ENCODE data around the gene EHMT2.

The EHMT2 gene

GRCh38 chr6:31831350-31832215 is 65.9 kb downstream of the EHMT2 start (continued):
- no peak for TF ChIP-seq ZNF114 (tag by site-specific recombination; IDR thresholded peaks at IDR 0.05)
- TF ChIP-seq KLF7 (tag by site-specific recombination; IDR thresholded peaks at IDR 0.05; ENCODE audit: borderline replicate concordance) = no peak
- TF ChIP-seq, protein P1, sequence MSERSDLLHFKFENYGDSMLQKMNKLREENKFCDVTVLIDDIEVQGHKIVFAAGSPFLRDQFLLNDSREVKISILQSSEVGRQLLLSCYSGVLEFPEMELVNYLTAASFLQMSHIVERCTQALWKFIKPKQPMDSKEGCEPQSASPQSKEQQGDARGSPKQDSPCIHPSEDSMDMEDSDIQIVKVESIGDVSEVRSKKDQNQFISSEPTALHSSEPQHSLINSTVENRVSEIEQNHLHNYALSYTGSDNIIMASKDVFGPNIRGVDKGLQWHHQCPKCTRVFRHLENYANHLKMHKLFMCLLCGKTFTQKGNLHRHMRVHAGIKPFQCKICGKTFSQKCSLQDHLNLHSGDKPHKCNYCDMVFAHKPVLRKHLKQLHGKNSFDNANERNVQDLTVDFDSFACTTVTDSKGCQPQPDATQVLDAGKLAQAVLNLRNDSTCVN (tag by site-specific recombination; optimal IDR thresholded peaks at IDR 0.05) = no peak
- peak; percentile 97 for TF ChIP-seq ZNF362 (tag by site-specific recombination; IDR thresholded peaks at IDR 0.05)
- no peak for TF ChIP-seq ZNF174 (tag by site-specific recombination; IDR thresholded peaks at IDR 0.05)
- TF ChIP-seq, protein P2, sequence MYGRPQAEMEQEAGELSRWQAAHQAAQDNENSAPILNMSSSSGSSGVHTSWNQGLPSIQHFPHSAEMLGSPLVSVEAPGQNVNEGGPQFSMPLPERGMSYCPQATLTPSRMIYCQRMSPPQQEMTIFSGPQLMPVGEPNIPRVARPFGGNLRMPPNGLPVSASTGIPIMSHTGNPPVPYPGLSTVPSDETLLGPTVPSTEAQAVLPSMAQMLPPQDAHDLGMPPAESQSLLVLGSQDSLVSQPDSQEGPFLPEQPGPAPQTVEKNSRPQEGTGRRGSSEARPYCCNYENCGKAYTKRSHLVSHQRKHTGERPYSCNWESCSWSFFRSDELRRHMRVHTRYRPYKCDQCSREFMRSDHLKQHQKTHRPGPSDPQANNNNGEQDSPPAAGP (tag by site-specific recombination; IDR thresholded peaks at IDR 0.05) = peak; percentile 58; the same call in 1 of the 2 replicates
- TF ChIP-seq ZFHX2 (tag by site-specific recombination; conservative IDR thresholded peaks at IDR 0.05) = peak; percentile 62
- TF ChIP-seq GFI1B (tag by site-specific recombination; IDR thresholded peaks at IDR 0.05) = peak; percentile 5
- TF ChIP-seq PRDM1 (tag by site-specific recombination; IDR thresholded peaks at IDR 0.05) = peak; percentile 61
- no peak for TF ChIP-seq ZNF747 (tag by site-specific recombination; IDR thresholded peaks at IDR 0.05)
- peak; percentile 59 for TF ChIP-seq ZNF600 (tag by site-specific recombination; IDR thresholded peaks at IDR 0.05)
- no peak for TF ChIP-seq TRIM28 (IDR thresholded peaks at IDR 0.05; ENCODE audit: borderline replicate concordance, low read length)
- no peak for TF ChIP-seq ZNF335 (tag by site-specific recombination; conservative IDR thresholded peaks at IDR 0.05)
- TF ChIP-seq ZNF585B (tag by site-specific recombination; IDR thresholded peaks at IDR 0.05) = no peak
- no peak for TF ChIP-seq ZNF169 (tag by site-specific recombination; IDR thresholded peaks at IDR 0.05)
- TF ChIP-seq, protein P3, sequence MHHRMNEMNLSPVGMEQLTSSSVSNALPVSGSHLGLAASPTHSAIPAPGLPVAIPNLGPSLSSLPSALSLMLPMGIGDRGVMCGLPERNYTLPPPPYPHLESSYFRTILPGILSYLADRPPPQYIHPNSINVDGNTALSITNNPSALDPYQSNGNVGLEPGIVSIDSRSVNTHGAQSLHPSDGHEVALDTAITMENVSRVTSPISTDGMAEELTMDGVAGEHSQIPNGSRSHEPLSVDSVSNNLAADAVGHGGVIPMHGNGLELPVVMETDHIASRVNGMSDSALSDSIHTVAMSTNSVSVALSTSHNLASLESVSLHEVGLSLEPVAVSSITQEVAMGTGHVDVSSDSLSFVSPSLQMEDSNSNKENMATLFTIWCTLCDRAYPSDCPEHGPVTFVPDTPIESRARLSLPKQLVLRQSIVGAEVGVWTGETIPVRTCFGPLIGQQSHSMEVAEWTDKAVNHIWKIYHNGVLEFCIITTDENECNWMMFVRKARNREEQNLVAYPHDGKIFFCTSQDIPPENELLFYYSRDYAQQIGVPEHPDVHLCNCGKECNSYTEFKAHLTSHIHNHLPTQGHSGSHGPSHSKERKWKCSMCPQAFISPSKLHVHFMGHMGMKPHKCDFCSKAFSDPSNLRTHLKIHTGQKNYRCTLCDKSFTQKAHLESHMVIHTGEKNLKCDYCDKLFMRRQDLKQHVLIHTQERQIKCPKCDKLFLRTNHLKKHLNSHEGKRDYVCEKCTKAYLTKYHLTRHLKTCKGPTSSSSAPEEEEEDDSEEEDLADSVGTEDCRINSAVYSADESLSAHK (tag by site-specific recombination; IDR thresholded peaks at IDR 0.05) = no peak
- no peak for TF ChIP-seq ZNF16 (tag by site-specific recombination; IDR thresholded peaks at IDR 0.05; ENCODE audit: low read depth)
- no peak for TF ChIP-seq ZBTB48 (tag by site-specific recombination; IDR thresholded peaks at IDR 0.05)
- no peak for TF ChIP-seq ZNF514 (tag by site-specific recombination; IDR thresholded peaks at IDR 0.05)
- no peak for TF ChIP-seq ZNF223 (tag by site-specific recombination; IDR thresholded peaks at IDR 0.05)
- TF ChIP-seq, protein P4, sequence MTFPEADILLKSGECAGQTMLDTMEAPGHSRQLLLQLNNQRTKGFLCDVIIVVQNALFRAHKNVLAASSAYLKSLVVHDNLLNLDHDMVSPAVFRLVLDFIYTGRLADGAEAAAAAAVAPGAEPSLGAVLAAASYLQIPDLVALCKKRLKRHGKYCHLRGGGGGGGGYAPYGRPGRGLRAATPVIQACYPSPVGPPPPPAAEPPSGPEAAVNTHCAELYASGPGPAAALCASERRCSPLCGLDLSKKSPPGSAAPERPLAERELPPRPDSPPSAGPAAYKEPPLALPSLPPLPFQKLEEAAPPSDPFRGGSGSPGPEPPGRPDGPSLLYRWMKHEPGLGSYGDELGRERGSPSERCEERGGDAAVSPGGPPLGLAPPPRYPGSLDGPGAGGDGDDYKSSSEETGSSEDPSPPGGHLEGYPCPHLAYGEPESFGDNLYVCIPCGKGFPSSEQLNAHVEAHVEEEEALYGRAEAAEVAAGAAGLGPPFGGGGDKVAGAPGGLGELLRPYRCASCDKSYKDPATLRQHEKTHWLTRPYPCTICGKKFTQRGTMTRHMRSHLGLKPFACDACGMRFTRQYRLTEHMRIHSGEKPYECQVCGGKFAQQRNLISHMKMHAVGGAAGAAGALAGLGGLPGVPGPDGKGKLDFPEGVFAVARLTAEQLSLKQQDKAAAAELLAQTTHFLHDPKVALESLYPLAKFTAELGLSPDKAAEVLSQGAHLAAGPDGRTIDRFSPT (tag by site-specific recombination; IDR thresholded peaks at IDR 0.05) = peak; percentile 86
- TF ChIP-seq KLF1 (tag by site-specific recombination; IDR thresholded peaks at IDR 0.05) = peak; percentile 29; the same call in 1 of the 2 replicates
- TF ChIP-seq, protein P5, sequence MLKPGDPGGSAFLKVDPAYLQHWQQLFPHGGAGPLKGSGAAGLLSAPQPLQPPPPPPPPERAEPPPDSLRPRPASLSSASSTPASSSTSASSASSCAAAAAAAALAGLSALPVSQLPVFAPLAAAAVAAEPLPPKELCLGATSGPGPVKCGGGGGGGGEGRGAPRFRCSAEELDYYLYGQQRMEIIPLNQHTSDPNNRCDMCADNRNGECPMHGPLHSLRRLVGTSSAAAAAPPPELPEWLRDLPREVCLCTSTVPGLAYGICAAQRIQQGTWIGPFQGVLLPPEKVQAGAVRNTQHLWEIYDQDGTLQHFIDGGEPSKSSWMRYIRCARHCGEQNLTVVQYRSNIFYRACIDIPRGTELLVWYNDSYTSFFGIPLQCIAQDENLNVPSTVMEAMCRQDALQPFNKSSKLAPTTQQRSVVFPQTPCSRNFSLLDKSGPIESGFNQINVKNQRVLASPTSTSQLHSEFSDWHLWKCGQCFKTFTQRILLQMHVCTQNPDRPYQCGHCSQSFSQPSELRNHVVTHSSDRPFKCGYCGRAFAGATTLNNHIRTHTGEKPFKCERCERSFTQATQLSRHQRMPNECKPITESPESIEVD (tag by site-specific recombination; IDR thresholded peaks at IDR 0.05) = peak; percentile 97
- TF ChIP-seq, protein P6, sequence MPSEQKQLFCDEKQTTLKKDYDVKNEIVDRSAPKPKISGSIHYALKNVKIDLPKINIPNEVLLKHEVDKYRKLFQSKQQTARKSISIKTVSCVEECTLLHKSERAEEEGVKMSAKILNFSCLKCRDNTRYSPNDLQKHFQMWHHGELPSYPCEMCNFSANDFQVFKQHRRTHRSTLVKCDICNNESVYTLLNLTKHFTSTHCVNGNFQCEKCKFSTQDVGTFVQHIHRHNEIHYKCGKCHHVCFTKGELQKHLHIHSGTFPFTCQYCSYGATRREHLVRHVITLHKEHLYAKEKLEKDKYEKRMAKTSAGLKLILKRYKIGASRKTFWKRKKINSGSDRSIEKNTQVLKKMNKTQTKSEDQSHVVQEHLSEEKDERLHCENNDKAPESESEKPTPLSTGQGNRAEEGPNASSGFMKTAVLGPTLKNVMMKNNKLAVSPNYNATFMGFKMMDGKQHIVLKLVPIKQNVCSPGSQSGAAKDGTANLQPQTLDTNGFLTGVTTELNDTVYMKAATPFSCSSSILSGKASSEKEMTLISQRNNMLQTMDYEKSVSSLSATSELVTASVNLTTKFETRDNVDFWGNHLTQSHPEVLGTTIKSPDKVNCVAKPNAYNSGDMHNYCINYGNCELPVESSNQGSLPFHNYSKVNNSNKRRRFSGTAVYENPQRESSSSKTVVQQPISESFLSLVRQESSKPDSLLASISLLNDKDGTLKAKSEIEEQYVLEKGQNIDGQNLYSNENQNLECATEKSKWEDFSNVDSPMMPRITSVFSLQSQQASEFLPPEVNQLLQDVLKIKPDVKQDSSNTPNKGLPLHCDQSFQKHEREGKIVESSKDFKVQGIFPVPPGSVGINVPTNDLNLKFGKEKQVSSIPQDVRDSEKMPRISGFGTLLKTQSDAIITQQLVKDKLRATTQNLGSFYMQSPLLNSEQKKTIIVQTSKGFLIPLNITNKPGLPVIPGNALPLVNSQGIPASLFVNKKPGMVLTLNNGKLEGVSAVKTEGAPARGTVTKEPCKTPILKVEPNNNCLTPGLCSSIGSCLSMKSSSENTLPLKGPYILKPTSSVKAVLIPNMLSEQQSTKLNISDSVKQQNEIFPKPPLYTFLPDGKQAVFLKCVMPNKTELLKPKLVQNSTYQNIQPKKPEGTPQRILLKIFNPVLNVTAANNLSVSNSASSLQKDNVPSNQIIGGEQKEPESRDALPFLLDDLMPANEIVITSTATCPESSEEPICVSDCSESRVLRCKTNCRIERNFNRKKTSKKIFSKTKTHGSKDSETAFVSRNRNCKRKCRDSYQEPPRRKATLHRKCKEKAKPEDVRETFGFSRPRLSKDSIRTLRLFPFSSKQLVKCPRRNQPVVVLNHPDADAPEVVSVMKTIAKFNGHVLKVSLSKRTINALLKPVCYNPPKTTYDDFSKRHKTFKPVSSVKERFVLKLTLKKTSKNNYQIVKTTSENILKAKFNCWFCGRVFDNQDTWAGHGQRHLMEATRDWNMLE (tag by site-specific recombination; conservative IDR thresholded peaks at IDR 0.05; ENCODE audit: low read depth) = no peak
